Measurements from ENCODE around the gene CNTNAP2.

DNA sequence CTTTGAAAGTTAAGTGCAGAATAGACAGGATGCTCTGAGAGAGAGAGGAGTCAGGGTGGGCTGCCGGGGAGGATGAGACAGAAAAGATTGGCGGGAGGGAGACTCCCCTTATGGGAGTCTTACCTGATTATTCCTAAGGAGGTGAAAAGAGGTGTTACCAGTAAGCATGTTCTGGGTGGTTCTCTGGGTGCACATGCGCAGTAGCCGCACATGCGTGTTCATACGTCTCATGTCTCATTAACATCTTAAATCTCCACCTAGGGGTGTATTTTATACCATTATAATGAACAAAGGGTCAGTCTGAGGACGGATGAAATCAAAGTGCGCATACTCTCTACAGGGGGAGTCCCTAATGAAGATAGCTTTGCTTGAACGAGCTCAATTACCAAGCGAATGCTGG lies 1881.0 kb downstream of the CNTNAP2 start:
- TF ChIP-seq, protein P1, sequence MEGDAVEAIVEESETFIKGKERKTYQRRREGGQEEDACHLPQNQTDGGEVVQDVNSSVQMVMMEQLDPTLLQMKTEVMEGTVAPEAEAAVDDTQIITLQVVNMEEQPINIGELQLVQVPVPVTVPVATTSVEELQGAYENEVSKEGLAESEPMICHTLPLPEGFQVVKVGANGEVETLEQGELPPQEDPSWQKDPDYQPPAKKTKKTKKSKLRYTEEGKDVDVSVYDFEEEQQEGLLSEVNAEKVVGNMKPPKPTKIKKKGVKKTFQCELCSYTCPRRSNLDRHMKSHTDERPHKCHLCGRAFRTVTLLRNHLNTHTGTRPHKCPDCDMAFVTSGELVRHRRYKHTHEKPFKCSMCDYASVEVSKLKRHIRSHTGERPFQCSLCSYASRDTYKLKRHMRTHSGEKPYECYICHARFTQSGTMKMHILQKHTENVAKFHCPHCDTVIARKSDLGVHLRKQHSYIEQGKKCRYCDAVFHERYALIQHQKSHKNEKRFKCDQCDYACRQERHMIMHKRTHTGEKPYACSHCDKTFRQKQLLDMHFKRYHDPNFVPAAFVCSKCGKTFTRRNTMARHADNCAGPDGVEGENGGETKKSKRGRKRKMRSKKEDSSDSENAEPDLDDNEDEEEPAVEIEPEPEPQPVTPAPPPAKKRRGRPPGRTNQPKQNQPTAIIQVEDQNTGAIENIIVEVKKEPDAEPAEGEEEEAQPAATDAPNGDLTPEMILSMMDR (IDR thresholded peaks at IDR 0.05), result no peak
- no peak for TF ChIP-seq POLR2AphosphoS5 (IDR thresholded peaks at IDR 0.05)

Data from stomach (tissue), 4 donors.